ENCODE measurements around the gene LHFPL5. TPM values are rescaled to one million over a fixed set of nuclear protein-coding genes. Genes with fewer than 3 reads are reported as not detected.

The LHFPL5 gene
- total and polyA plus RNA-seq, 2 donors (not counting 1 experiment from before 2014, with no cell fraction given) = not detected

DNA sequence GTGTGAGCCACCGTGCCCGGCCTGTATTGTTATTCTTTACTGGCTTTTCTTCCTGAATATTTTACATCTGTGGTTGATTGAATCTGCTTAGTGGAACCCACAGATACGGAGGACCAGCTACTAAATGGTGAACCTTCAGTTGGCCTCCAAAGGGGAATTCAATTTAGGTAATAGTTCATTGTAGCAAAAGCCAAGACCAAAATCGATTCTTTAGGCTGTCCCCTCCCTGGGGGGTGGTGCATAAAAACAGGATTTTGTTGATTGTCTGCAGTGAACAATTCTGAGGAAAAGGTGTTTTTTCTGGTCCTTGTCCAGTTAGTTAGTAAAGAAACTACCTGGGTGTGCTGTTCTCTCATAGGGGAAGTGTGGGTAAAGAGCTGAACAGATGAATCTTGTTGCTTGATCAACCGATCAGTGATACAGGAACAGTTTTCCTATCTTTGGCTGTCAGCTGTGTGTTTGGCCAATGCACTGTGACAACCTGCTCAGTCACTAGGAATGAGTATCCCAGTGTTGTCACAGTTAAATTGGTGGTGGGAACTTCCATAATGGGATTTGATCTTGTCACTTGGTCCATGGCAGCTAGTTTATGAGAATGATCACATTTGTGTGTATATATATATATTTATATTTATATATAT lies 19.5 kb downstream of the LHFPL5 start:
- Histone ChIP-seq H3K79me2 (ENCODE audit: control insufficient read depth, insufficient read depth, low read length) (no peaks in the 10 kb centered on the region), H3K27ac (ENCODE audit: low read length in 2 of 2) (no peak overlapping the region), H4K20me1 (ENCODE audit: control insufficient read depth, insufficient read depth, low read length, poor library complexity, severe bottlenecking) (no peaks in the 10 kb centered on the region), H3K4me3 (ENCODE audit: control extremely low read depth in 1 of 5, extremely low read depth in 1 of 5, insufficient read depth in 1 of 5, low read depth in 2 of 5, low read length in 4 of 5) (no peak overlapping the region), H3K27me3 (replicated peaks in 1 of 4; ENCODE audit: control extremely low read depth in 1 of 4, control insufficient read depth in 3 of 4, insufficient read depth in 4 of 4, low read length in 3 of 4) (no peaks in the 10 kb centered on the region), H3K9me3 (ENCODE audit: control extremely low read depth in 1 of 3, control insufficient read depth in 2 of 3, insufficient read depth in 1 of 3, low read length in 2 of 3) (no peaks in the 10 kb centered on the region), H2AFZ (ENCODE audit: insufficient read depth, low read depth, low read length, poor library complexity, severe bottlenecking) (no peak overlapping the region), H3K36me3 (replicated peaks in 1 of 2; ENCODE audit: control extremely low read depth in 1 of 2, control insufficient read depth in 1 of 2, extremely low read depth in 1 of 2, insufficient read depth in 2 of 2, low read length in 1 of 2) (no peaks in the 10 kb centered on the region), H3K4me1 (ENCODE audit: control insufficient read depth in 2 of 2, insufficient read depth in 2 of 2, low read length in 2 of 2) (no peaks in the 10 kb centered on the region), H3K9ac (ENCODE audit: low read length) (no peak overlapping the region), H3K4me2 (replicated peaks; ENCODE audit: low read depth, low read length, poor library complexity, severe bottlenecking) (no peak overlapping the region)
- ChIA-PET CTCF (no interaction called here), POLR2A (no interaction called here)
- WGBS (ENCODE audit: insufficient coverage) = 80% methylated on average over 4 of the region's 5 CpGs
- TF ChIP-seq, protein P1, sequence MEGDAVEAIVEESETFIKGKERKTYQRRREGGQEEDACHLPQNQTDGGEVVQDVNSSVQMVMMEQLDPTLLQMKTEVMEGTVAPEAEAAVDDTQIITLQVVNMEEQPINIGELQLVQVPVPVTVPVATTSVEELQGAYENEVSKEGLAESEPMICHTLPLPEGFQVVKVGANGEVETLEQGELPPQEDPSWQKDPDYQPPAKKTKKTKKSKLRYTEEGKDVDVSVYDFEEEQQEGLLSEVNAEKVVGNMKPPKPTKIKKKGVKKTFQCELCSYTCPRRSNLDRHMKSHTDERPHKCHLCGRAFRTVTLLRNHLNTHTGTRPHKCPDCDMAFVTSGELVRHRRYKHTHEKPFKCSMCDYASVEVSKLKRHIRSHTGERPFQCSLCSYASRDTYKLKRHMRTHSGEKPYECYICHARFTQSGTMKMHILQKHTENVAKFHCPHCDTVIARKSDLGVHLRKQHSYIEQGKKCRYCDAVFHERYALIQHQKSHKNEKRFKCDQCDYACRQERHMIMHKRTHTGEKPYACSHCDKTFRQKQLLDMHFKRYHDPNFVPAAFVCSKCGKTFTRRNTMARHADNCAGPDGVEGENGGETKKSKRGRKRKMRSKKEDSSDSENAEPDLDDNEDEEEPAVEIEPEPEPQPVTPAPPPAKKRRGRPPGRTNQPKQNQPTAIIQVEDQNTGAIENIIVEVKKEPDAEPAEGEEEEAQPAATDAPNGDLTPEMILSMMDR (IDR thresholded peaks at IDR 0.05) = no peak
- no peak for TF ChIP-seq EZH2 (IDR thresholded peaks at IDR 0.05; ENCODE audit: borderline replicate concordance, insufficient read depth, low read depth, low read length, poor library complexity, severe bottlenecking)
- peaks cover 10% of the 10 kb centered on the region for H3K27me3 Mint-ChIP-seq
- H3K4me3 Mint-ChIP-seq = no peak overlapping the region
- peaks cover 8% of the 10 kb centered on the region for H3K4me1 Mint-ChIP-seq
- DNase-seq (no peak), ATAC-seq (ENCODE audit: low read depth) (no peak)
- H3K27ac Mint-ChIP-seq = no peak overlapping the region
- intact Hi-C loops (cut with micrococcal nuclease) = no loop called here
- no peaks in the 10 kb centered on the region for H3K9me3 Mint-ChIP-seq (ENCODE audit: insufficient read depth)

DNA sequence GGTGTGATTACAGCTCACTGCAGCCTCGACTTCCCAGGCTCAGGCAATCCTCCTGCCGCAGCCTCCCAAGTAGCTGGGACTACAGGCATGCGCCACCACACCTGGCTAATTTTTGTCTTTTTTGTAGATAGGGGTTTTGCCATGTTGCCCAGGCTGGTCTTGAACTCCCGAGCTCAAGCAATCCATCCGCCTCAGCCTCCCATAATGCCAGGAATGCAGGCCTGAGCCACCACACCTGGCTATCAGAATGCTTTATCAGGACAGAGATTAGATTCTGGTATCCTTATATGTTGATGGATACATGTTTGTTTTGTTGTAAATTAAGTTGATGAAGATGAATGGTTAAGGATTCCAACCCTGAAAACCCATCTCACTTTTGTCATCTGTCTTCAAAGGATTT lies 24.2 kb downstream of the LHFPL5 start:
- TF ChIP-seq, protein P1 (IDR thresholded peaks at IDR 0.05) = no peak
- TF ChIP-seq EZH2 (IDR thresholded peaks at IDR 0.05; ENCODE audit: borderline replicate concordance, insufficient read depth, low read depth, low read length, poor library complexity, severe bottlenecking) = no peak
- WGBS (ENCODE audit: insufficient coverage) = 95% methylated on average over 4 of the region's 5 CpGs
- H3K9me3 Mint-ChIP-seq (ENCODE audit: insufficient read depth) = no peaks in the 10 kb centered on the region
- Histone ChIP-seq H4K20me1 (ENCODE audit: control insufficient read depth, insufficient read depth, low read length, poor library complexity, severe bottlenecking) (no peaks in the 10 kb centered on the region), H3K27me3 (replicated peaks in 1 of 4; ENCODE audit: control extremely low read depth in 1 of 4, control insufficient read depth in 3 of 4, insufficient read depth in 4 of 4, low read length in 3 of 4) (no peaks in the 10 kb centered on the region), H3K79me2 (ENCODE audit: control insufficient read depth, insufficient read depth, low read length) (no peaks in the 10 kb centered on the region), H3K36me3 (replicated peaks in 1 of 2; ENCODE audit: control extremely low read depth in 1 of 2, control insufficient read depth in 1 of 2, extremely low read depth in 1 of 2, insufficient read depth in 2 of 2, low read length in 1 of 2) (peaks cover 2 to 4% of the 10 kb centered on the region in 2 experiments), H3K4me1 (ENCODE audit: control insufficient read depth in 2 of 2, insufficient read depth in 2 of 2, low read length in 2 of 2) (no peaks in the 10 kb centered on the region), H3K4me3 (ENCODE audit: control extremely low read depth in 1 of 5, extremely low read depth in 1 of 5, insufficient read depth in 1 of 5, low read depth in 2 of 5, low read length in 4 of 5) (no peak overlapping the region), H3K4me2 (replicated peaks; ENCODE audit: low read depth, low read length, poor library complexity, severe bottlenecking) (no peak overlapping the region), H2AFZ (ENCODE audit: insufficient read depth, low read depth, low read length, poor library complexity, severe bottlenecking) (no peak overlapping the region), H3K9me3 (ENCODE audit: control extremely low read depth in 1 of 3, control insufficient read depth in 2 of 3, insufficient read depth in 1 of 3, low read length in 2 of 3) (no peaks in the 10 kb centered on the region), H3K9ac (ENCODE audit: low read length) (no peak overlapping the region), H3K27ac (ENCODE audit: low read length in 2 of 2) (no peak overlapping the region)
- H3K4me3 Mint-ChIP-seq = no peak overlapping the region
- CTCF ChIA-PET = no interaction called here
- no peak for DNase-seq
- peaks cover 3% of the 10 kb centered on the region for H3K4me1 Mint-ChIP-seq
- H3K27ac Mint-ChIP-seq = no peak overlapping the region
- H3K27me3 Mint-ChIP-seq = peaks cover 11% of the 10 kb centered on the region
- no peak for ATAC-seq (ENCODE audit: low read depth)
- intact Hi-C loops (cut with micrococcal nuclease) = no loop called here
- POLR2A ChIA-PET = no interaction called here

All from B cell (primary cell).